GM19193 (cell line): ENCODE measurements around the gene KRT4.

ENCODE experiments used
- POLR2A ChIP-seq: IDR thresholded peaks from 4 replicates; pipeline ENCODE4 v1.6.1; 2011; ENCODE audit not compliant: insufficient read depth, insufficient read length; ENCODE audit errors: extremely low read depth

KRT4 gene

GRCh38 chr12:52807544-52808470 lies 6.1 kb downstream of the KRT4 start:
- TF ChIP-seq POLR2A: no peak

GRCh38 chr12:52806821-52807543 lies 6.9 kb downstream of the KRT4 start:
- TF ChIP-seq POLR2A: no peak

GRCh38 chr12:52806169-52806811 lies 7.6 kb downstream of the KRT4 start:
- TF ChIP-seq POLR2A: no peak

- TF ChIP-seq POLR2A: no peak
Measured at GRCh38 chr12:52805739-52806138, 8.2 kb downstream of the KRT4 start.

GRCh38 chr12:52805000-52805399 lies 8.9 kb downstream of the KRT4 start:
- TF ChIP-seq POLR2A: no peak

GRCh38 chr12:52802442-52802841 lies 11.5 kb downstream of the KRT4 start:
- no peak for TF ChIP-seq POLR2A

- no peak for TF ChIP-seq POLR2A
Measured at GRCh38 chr12:52801773-52802172, 12.1 kb downstream of the KRT4 start.

- no peak for TF ChIP-seq POLR2A
Measured at GRCh38 chr12:52800259-52800917, 13.5 kb downstream of the KRT4 start.

- TF ChIP-seq POLR2A: no peak
Measured at GRCh38 chr12:52799505-52800211, 14.3 kb downstream of the KRT4 start.

GRCh38 chr12:52798671-52799504 lies 15.0 kb downstream of the KRT4 start:
- no peak for TF ChIP-seq POLR2A

GRCh38 chr12:52798003-52798670 lies 15.8 kb downstream of the KRT4 start:
- no peak for TF ChIP-seq POLR2A

GRCh38 chr12:52797529-52797894 lies 16.4 kb downstream of the KRT4 start:
- TF ChIP-seq POLR2A: no peak
